GM10847 (cell line): ENCODE data around the gene SWAP70.

ENCODE experiments used
- POLR2A ChIP-seq: IDR thresholded peaks from 2 replicates; pipeline ENCODE4 v1.6.1; 2011; ENCODE audit not compliant: insufficient read length; ENCODE audit errors: extremely low read depth

Gene SWAP70

DNA sequence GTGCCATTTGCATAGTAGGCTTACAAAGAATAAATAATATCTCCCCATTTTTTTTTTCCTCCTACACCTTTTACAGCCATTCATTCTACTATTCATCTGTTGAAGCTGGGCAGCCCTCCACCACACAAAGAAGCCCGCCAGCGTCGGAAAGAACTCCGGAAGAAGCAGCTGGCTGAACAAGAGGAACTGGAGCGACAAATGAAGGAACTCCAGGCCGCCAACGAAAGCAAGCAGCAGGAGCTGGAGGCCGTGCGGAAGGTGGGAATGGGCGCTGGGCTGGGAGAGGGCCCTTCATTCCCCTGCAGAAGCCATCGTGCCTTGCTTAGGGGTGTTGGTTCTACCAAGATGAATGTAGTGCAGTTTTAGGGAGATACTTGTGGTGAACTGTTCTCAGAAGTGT lies 68.6 kb downstream of the SWAP70 start:
- TF ChIP-seq POLR2A, result no peak

DNA sequence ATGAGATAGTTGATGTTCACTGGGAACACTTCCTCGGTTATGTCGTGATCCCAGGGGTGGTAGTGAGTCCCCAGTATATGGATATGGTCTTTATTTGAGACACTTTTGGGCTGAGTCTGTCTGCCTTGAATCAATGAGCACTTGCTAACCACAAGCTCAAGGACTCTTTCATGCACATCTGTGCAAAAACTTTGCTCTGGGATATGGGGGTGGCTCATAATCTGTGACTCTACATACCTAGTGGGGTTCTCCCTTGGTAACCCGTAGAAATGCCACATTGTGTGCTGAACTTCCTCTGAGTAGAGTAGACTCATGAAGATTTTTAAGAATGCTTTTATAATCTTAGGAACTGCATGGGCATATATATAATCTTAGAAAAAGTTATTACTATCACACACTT lies 69.3 kb downstream of the SWAP70 start:
- no peak for TF ChIP-seq POLR2A

DNA sequence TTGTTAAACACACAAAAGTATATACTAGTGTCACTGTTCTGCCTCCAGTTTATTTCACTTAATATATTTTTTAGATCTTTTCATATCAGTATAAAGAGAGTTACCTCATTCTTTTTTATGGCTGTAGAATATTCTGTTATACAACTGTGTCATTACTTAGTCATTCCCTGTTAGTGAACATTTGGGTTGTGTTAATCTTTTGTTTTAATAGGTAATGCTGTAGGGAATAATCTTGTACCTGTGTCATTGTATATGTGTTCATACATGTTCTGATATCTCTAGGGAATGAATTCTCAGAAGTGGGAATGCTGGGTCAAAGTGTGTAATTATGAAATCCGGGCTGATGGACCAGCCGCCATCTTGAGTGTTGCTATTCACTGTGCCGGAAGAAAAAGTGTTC lies 71.4 kb downstream of the SWAP70 start:
- no peak for TF ChIP-seq POLR2A

DNA sequence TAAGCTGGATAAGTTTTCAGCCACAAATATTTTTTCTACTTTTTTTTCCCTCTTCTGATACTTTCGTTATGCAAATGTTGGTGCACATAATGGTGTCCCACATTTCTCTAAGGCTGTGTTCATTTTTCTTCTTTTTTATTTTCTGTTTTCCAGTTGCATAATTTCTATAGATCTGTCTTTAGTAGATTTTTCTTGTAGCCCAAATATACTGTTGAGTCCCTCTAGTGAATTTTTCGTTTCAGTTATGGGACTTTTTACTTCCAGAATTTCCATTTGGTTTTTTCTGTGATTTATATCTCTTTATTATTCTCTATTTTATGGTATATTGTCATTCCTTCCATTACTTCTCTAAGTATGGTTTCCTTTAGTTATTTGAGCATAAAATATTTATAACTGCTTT lies 72.0 kb downstream of the SWAP70 start:
- no peak for TF ChIP-seq POLR2A

DNA sequence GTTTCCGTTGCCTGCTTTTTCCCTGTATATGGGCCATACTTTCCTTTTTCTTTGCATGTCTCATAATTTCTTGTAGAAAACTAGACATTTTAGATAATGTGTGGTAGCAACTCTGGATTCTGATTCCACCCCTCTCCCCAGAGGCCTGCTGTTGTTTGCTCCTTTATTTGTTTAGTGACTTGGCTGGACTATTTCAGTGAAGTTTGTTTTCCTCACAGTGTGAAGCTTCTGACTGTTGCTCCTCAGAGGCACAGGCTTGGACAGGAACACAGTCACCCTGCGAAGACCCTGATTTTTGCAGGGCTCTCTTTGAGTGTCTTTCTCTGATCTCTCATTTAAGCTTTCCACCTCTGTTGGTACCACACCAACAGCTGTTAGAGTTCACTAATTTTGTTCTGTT lies 72.5 kb downstream of the SWAP70 start:
- no peak for TF ChIP-seq POLR2A

DNA sequence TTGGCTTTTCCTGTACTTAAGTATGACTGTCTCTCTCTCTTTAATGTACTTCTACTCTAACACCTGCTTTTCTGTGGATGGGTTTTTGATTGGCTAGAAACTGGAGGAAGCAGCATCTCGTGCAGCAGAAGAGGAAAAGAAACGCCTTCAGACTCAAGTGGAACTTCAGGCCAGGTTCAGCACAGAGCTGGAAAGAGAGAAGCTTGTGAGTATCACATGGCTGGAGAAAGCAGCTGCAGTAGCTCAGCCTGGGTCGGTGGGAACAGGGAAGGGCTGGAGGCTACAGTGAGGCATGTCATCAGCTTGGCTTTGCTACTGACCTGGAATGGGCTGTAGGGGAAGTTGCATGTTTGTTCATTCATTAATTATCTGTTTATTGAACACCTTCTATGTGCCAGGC lies 74.2 kb downstream of the SWAP70 start:
- TF ChIP-seq POLR2A, result no peak

DNA sequence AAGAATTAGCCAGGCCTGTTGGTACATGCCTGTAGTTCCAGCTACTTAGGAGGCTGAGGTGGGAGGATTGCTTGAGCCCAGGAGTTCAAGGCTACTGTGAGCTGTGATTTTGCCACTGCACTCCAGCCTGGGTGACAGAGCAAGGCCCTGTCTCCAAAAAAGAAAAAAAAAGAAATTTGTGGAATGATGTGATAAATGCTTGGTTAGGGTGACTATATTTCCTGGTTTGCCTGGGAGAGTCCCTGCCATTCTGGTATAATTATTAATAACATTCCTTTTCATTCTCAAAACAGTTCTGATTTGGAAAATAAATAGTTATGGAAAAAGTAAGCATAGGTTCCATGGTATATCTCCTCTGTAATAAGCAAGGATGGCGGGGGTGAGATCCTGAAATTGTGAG lies 74.8 kb downstream of the SWAP70 start:
- no peak for TF ChIP-seq POLR2A

DNA sequence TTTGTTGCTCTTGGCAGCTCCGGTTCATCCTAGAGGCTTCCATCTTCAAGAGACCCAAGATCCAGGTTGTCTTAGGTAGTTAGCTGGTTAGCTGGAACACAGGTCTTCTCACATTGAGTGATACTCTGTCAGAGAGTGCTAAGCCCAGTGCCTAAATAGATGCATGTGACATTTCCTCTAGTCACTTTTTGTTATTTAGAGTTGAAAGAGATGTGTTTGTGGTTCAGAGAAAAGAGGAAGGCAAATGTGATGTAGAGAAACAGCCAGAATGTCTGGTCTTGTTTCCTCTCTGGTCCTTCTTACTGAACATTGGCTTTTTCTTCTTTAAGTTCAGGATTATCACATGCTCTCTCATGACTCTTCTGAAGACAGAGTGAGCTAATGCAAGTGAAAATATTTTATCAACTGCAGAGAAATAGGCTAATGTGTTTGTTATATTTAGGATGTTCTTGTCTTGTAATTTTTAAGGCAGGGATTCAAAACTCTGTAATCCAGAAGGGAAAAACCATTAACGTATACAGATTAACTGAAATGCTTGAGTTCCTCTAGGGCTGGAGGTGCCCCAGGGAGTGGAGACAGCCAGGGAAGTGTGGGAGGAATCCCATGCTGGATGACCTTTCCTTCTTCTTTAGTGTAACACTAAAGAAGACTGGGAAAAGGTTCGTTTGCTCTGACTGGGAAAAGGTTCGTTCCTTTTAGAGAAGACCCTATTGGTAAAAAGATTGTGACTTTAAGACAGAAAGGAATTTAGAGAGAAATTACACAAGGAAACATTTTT lies 75.4 kb downstream of the SWAP70 start:
- no peak for TF ChIP-seq POLR2A

DNA sequence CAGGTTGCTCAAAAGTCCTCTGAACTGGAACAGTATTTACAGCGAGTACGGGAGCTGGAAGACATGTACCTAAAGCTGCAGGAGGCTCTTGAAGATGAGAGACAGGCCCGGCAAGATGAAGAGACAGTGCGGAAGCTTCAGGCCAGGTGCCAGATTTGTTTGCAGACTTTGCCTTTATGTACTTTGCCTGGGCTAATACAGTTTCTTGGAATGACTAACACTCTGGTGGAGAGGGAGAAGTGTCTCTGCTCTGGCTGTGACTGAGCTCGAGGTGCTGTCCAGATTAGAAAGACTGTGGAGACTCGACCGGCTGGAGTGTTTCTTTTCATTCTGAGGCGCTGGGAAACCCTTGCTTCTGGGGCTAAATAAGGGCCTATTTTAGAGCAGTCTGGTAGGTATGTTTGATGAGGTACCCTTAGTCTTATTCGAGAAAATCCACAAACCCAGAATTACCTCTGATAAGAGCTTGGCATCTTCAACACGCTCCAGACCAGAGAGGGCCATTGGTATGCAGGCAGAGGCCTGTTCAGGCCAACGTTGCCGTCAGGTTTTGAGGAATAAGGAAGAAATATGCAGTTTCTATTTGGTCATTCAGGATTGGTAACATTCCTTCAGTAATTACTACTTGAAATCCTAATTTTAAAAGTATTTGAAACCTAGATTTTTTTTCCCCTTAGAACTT lies 76.5 kb downstream of the SWAP70 start:
- TF ChIP-seq POLR2A, result no peak

DNA sequence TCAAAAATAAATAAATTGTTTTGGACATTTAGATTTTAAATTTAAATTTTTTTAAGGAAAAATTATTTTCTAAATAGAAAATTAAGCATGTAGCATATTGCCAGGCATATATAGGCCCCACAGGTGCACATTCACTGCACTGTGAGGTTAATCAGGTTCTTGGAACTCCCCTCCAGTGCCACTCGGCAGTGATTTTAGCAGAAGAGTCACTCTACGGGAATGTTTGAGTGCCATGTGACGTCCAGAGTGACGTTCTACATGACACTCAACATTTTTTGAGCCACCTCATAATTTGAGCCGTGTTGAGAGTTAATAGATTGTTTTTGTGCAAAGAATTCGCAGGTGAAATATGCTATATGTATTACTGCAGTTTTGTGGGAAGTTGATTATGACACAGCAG lies 77.4 kb downstream of the SWAP70 start:
- TF ChIP-seq POLR2A, result no peak

DNA sequence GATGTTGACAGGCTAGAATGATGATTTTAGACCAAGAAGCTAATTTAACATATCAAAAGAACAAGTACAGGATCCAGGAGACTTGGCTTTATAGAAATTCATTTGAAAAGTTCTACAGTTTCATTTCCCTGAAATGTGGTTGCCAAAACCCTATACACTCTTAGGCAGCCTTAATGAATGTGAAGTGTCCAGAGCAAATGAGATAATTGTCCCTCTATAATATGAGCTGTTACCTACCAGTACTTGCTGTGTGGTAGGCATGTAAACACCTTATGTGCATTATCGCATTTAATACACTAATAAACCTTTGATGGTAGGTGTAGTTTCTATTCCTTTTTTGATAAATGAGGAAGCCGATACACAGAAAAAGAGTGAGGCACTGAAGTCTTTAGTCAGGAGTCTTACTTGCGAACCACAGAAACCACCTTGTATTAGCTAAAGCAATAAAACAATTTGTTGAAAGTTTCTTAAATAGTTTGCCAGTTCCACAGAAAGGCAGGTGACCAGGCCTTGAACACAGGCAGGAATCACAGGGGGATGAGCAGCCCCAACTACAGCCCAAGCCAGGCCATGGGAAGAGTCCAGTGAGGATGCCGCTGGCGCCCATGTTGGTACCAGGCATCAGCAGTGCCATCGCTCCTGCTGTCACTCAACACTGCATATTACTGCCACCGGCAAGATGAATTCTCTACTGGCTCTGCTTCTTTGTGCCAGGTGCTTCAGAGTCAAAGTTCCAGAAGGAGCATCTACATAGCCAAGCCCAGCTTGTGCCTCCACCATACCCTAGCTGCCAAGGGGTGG lies 81.7 kb downstream of the SWAP70 start:
- TF ChIP-seq POLR2A, result no peak

DNA sequence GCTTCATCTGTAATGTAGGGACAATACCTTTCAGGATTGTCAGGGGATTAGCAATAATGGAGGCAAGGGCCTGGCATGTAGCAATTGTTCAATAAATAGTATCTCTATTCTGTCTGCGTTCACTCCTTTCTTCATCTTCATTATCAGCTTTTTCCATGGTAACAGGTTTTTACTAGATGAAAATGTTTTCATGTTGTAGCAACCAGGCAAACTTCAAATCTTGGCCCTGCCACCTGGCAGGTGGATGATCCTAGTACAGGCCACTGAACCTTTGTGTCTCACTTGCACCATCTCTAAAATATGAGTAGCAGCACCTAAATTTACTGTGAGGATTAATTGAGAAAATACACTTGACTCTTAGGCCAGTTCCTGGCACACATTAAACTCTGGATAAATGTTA lies 83.4 kb downstream of the SWAP70 start:
- TF ChIP-seq POLR2A, result no peak

DNA sequence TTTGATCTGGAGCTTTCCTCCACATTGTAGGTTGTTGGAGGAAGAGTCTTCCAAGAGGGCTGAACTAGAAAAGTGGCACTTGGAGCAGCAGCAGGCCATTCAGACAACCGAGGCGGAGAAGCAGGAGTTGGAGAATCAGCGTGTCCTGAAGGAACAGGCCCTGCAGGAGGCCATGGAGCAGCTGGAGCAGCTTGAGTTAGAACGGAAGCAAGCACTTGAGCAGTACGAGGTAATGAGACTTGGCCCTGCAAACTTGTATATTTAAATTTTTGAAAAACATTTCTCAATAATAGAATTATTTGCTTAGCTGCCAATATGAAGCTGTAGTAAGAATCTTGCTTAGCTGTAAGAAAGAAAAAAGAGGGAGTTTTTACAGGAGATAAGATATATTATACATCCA lies 84.0 kb downstream of the SWAP70 start:
- TF ChIP-seq POLR2A, result no peak

DNA sequence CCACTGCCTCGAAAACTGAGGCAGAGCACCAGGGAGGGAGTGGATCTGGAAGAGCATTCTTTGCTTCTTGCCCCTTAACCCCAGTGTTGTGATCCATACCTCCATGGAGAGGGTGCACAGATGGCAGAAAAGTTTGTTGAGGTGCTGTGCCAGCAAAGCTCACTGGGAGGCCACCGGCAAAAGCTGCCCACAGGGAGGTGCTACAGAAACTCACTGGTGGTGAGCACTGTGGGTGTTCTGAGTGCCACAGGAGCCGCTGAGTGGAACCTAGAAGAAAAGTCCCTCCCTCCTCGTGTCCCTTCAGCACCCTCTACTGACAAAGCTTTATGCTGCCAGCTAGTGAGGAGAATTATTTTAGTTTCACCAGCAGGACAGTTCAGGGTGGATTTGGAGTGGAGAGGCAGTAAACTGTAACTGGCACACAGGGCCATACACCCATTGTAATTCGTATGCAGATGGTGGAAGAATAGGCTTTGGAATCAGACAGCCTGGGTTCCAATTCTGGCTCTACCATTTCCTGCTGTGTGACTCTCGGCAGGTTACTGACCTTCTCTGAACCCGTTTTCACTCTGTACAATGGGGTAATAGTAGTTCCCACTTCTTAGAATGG lies 84.6 kb downstream of the SWAP70 start:
- TF ChIP-seq POLR2A, result no peak

DNA sequence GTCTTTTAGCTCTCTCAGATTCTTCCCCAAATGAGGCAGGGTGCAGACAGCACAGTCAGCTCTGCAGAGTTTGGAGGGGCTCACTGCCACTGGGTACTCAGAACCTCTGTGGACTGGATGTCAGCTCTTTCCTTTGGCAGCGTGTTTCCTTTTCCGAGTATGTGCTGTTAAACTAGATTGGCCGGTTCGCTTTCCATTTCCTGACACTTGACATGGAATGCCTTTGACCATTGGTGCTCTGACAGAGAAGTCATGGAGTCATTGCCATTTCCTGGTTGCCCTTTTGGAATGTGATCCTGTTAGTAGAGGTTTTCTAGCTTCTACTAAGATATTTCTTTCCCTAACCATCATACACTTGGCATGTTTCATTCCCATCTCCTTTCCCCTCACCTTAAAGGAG lies 86.7 kb downstream of the SWAP70 start:
- TF ChIP-seq POLR2A, result no peak

DNA sequence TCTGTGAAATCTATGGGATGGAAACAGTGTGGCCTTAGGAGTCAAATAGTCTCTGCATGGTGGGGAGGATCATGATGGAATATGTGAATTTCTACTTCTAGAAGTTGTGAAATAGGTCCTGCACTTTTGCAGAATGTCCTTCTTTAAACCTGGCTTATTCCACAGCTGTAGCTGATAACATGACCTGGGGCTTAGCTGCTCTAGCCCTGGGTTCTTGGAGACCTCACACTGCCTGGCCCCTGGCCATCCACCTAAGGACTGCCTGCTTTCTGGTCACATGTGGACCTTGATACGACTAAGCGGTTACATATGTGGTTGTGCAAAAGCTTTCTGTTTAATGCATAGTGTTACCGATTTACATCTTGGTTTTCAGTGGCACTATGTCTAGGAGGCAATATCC lies 88.2 kb downstream of the SWAP70 start:
- TF ChIP-seq POLR2A, result no peak
